NCI-H748 treated with DMSO at 0.1 percent for 48 hours (cell line): Measurements from ENCODE around the gene SIGLEC1.

Experiments
- DNase-seq: peaks from one replicate; lab custom pipeline; 2025; lab: John Stamatoyannopoulos, UW

Gene SIGLEC1

GRCh38 chr20:3679749-3680700, 32.4 kb downstream of the SIGLEC1 start:
- DNase-seq = no peak

DNA sequence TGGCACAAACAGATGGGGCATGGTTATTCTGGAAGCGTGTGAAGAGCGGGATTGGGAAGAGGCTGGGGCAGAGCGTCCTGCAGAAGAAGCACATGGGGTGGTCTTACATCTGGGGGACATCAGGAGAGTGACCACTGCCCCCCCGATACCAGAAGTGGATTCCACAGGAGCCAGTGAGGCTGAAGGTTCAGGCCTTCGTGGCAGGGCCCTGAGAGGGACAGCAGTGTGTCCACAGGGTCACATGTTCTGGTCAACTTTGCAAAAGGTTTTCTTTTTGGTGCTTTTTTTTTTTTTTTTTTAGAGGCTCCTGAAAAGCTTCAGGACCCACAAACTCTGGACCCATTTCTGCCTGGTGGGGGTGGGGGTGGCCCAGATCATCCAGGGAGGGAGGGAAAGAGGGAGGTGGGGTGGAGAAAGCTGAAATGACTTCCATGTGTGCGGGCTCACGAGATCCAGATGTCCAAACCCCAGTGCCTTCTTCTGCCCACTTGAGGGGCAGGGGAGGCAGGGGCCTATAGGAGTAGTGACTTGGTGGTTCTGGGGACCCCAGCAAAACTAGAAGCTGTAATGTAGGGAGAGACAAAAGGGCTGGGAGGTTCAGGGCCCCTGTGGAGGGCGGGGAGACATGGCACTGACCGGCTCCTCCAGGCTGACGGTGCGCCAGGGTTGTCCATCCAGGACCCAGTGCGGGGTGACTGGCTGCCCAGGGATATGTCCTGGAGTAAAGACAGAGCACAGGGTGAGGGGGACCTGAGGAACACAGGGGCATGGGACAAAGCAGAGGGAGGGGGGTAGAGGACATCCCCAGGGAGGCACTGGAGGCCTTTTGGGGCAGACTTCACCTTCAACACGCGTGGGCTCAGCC, 33.3 kb downstream of the SIGLEC1 start:
- DNase-seq = no peak

GRCh38 chr20:3678198-3678597, 34.2 kb downstream of the SIGLEC1 start:
- DNase-seq = no peak

DNA sequence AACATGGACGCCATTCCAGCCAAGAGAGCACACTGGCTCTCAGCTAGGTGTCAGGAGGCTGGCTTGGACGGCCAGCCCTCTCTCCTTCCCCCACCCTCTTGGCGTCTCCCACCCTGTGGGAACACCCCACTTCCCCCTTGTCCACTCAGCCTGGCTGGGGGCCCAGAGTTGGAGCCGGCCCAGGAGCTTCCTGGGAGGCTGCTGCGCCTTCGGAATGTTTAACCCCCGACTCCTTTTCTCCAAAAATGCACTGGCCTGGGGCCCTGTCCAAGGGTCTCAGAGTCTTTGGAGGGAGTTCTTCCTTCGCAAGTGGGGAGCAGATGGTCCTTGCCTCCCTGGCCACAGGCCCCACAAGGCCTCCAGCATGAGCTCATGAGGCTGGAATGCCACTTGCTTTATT, 34.7 kb downstream of the SIGLEC1 start:
- DNase-seq = no peak

DNA sequence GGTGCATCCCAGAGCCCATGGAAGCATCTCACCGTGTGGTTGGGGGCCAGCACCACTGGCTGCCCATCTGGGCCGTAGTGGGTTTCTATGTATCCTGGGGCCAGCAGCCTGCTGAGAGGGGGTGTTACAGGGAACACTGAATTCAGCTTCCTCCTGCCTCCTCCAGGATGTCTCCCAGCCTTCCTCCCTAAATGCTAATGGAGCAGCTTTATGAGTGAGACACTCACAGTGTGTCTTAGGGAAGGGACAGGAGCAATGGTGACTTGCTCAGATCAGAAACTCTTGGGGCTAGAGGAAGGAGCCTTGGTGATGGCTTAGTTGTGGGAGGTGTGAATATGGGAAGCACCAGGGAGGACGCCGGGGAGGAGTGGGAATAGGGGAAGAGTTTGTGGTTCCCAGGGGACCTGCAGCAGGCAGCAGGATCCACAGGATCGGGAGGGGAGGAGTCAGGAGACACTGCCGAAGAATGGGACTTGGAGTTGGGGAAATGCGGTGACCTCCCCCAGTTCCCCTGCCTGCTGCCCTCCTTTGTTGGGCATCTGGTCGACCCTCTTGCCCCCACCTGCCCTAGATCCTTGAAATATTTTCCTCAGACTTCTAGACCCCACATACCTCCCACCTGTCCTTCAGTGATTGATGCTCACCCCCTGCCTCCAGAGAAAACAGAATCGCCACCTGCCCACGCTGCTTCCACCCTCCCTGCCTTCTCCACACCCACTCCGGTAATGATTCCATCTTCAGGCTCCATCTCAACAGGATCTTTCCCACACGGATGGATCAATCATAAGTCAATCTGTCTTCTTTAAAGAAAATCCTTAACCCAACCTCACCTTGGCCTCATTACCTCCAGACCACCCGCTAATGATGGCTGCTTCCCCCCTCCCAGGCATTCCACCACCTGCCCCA, 37.2 kb downstream of the SIGLEC1 start:
- DNase-seq = no peak

GRCh38 chr20:3674447-3674846, 38.0 kb downstream of the SIGLEC1 start:
- no peak for DNase-seq

DNA sequence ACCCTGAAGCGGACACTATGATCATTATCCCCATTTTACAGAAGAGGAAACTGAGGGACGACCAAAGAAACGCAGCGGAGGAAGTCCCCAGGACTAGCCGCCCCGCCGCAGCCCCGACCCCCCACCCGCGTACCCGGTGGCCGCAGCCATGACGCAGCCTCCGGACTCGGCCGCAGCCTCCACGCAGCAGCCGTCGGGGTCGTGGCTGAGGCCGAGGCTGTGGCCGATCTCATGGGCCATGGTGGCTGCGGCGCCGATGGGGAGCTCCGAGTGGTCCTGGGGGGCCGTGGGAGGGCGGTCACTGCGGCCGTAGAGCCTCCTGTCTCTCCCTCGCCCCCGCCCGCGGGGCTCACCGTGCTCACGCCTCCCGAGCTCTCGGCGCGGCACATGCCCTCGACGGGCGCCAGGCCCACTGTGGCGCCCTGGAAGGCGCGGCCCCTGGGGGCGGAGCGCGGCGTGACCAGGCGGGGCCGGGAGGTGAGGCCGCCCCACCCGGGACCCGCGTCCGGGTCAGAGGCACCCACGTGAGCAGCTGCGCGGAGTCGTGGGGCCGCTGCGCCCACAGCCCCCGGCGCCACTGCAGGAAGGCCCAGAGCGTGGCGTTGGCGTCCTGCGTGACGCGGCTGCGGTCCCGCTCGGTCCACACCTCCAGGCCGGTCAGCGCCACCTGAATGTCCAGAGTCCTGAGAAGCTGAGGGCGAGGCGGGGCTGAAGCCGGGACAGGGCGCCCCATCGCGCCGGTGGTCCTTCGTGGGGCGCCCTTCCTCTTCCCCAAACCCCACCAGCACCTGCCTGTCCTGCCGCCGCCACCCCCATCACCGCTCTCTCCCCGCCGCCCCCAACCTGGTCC, 39.0 kb downstream of the SIGLEC1 start:
- DNase-seq = no peak

DNA sequence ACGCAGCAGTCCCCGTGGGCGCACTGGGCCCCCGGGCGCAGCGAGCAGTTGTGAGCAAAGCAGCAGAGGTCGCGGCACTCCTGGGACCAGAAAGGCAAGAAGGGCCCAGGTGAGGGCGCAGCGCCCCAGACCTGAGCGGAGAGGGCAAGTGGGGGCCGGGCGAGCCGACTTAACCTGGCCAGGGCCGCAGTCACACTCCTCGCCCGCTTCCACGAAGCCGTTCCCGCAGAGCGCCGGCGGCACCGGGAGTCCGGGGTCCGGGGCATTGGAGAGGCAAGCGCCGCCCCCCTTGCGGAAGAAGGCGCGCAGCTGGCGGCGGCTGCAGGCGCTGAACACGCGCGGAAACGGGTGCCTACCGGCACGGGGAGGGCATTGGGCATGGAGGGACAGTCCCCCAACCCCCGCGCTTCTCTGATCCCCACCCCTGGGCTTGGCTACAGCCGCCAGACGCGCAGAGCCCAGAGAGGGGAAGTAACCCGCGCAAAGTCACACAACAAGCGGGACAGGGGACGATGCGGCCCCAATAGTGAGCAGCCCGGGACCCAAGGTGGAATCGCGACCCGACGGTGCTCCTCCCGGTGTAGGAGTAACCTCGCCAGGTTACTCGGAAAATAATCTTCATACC, 39.7 kb downstream of the SIGLEC1 start:
- no peak for DNase-seq

DNA sequence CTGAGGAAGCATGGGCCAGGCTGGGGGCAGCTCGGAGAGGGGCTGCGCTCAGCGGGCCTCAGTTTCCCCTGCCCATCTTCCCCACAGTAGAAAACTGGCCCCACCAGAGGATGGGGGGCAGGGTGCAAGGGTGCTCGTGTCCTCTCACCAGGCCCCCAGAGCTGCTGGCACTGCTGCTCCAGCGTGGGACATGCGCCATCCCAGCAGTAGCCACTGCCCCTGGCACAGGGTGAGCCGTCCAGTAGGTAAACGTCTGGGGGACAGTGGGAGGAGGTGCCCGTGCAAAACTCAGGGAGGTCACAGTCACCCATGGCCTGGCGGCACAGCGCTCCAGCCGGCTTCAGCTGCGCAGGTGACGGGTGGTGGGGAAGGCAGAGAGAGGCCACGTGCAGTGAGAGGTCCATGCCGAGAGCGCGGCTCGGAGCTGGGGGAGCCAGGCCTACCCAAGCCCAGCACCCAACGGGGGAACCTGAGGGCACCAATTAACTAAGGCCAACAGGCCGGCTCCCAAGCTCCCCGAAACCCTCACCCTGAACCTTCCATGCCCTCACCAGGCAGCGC, 40.3 kb downstream of the SIGLEC1 start:
- no peak for DNase-seq

DNA sequence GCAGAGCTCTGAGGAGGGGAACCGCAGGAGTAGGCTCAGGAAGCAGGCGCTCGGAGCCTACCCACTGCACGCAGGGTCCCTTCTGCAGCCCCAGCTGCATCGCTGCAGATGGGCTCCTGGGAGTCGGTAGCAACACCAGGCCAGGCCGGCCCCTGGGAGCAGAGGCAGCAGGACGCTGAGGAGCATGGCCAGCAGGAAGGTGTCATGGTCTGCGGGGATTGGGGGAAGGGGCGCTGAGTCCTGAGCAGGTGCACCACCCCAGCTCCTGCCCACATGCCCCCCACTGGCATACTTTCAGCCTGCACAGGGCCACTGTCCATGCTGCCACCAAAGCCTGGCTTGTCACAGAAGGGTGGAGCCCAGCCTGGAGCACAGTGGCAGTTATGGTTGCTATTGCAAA, 41.5 kb downstream of the SIGLEC1 start:
- DNase-seq = no peak

DNA sequence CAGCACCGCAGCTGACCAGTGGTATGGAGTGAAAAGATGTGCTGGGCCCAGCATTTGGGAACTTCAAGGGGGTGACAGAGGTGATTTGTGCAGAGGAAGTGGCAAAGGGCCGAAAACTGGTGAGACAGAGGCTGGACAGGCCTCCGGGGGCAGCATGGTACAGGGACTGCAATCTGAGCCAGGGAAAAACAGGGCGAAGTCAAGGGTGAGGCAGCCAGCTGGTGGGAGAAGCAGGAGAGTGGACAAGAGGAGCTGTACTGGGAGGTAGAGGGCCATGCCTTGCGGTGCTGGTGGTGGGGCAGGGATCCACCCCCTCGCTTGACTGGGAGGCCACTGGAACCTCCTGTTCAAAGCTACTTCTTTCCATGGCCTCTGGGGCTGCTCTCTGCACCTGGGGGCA, 41.9 kb downstream of the SIGLEC1 start:
- no peak for DNase-seq

DNA sequence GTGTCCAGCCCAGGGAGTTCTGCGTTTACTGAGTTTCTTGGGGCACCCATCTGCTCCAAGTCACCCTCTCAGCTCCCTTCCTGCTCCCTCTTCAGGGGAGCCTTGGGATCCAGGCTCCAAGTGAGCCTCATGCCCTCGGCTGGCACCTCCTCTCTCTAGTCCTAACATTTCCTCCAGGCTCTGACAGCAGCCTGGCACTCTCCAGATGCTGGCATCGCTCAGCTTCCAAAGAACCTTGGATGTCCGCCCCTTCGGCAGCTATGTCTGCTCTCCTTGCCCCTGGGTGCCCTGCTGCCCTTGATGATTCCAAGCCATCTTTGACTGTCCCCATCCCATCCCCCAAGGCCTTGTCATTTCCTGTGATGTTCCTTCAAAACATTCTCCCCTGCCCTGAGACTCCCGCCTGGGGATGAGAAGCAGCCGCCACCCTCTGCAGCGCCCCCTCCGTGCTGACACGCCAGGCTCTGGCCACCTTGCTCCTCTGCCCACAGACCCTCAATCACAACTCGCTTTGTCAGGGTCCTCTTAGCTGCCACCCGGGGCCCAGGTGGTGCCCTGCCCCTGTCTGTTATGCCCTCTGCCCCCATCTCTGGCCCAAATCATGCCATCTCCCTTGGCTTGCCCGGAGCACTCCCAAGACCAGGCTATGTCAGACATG, 42.6 kb downstream of the SIGLEC1 start:
- no peak for DNase-seq

DNA sequence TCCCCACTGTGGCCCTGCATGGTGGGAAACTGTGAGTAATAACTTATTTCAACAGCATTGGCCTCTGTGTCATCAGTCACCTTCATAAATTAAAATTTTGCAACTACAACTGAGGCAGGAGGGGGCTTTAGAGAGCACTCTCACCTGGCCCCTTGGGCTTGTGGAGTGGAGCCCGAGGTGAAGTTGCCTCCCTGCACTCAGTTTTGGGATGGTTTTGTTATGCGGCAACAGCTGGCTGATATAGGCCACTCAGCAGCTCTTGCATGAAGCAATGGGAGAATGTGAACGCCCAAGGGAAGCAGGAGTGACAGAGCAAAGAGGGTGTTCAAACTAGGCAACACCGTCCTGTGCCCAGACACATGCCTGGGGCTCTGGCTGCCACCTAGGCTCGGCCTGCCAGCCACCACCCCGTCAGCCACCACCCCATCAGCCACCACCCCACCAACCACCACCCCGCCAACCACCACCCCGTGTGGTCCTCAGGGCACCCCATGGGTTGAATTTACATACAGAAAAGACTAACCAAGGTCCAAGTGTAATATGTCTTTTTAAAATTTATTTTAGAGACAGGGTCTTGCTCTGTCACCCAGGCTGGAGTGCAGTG, 44.9 kb downstream of the SIGLEC1 start:
- DNase-seq = no peak

DNA sequence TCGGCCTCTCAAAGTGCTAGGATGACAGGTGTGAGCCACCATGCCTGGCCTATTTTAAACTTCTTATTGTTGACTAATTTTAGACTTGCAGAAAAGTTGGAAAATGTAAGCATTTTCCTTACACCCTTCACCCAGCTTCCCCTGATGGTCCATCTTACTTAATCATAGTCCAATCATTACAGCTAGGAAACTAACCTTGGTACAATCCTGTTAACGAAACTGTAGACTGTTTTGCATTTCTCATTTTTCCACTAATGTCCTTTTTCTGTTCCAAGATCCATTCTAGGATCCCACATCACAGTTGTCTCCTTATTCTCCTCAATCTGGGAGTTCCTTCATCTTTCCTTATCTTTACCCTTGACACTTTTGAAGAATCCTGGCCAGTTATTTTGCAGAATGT, 48.5 kb downstream of the SIGLEC1 start:
- no peak for DNase-seq

- DNase-seq = no peak
Measured at GRCh38 chr20:3663031-3663701, 49.2 kb downstream of the SIGLEC1 start, which contains the start of gene GFRA4. Gene GFRA4 (minus strand): TSS chr20:3663399. CDS start chr20:3663399, 0 bp downstream.
